Mesangial cell (primary cell): ENCODE results near the gene LALBA. TPM values are rescaled to one million over a fixed set of nuclear protein-coding genes. Genes with fewer than 3 reads are reported as not detected.

Experiments used
- total RNA-seq: library from RNA; depleted of rRNA; stranded (reverse); fragments of >200 nt; gene quantifications from 2 replicates; pipeline ENCODE4 v1.2.3, GENCODE V29; 2015

The LALBA gene
- not detected in 2 replicates for total RNA-seq

DNA sequence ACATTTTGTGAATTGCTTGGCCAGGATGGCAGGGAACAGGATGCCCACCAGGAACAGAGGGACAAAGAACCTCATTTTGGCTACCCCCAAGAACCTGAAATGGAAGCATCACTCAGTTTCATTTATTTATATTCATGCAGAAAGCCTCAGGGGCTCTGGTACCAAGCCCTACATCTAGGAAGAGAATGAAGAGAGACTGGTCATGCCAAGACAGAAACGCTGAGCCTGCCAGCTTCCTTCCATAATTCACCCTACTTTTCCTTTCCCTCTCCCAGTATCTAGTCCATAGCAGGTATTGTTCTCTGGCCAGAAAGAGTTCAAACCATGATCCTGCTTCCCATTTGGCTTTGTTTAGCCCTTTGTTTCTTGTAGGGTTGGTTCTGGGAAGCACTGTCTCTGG is at the start of gene LALBA:
Gene LALBA, minus strand, starts transcription at position 101 of the 400 bp plus-strand sequence. Its CDS starts 26 bp downstream, at position 75.

DNA sequence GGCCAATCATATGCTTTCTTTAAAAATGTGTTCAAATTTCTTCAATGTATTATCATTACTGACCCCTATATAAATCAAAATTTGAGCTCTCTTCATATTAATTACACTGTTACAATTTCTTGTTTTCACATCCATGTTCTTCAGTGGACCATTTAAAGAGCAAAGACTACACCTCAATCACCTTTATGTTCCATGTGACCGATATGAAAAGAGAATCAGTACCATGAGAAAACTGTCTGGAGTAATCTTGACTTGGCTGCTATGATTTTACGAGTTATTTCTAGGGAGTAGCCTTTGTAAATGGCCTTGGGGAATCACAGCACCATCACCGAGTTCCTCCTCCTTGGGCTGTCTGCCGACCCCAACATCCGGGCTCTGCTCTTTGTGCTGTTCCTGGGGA is 44.5 kb downstream of the LALBA start, which contains the start of gene OR8S1:
Gene OR8S1, plus strand, starts transcription at position 301 of the 400 bp plus-strand sequence. Its CDS starts 0 bp downstream, at position 301.

Other genes with a start within 250 kb of the LALBA start
- gene ZNF641, start 219.1 kb downstream of the LALBA start, total RNA-seq = 4.9 and 10.0 TPM in 2 replicates
- not detected in 2 replicates for gene ANP32D, start 97.5 kb downstream of the LALBA start, total RNA-seq
- not detected in 2 replicates for gene C12orf54, start 87.5 kb downstream of the LALBA start, total RNA-seq
- gene OR8S1, start 44.4 kb downstream of the LALBA start, total RNA-seq = not detected in 2 replicates
- gene KANSL2, start 112.2 kb upstream of the LALBA start, total RNA-seq = 32.3 and 42.8 TPM in 2 replicates
- gene CCNT1, start 146.7 kb upstream of the LALBA start, total RNA-seq = 12.1 and 17.5 TPM in 2 replicates
- 20.4 and 44.7 TPM in 2 replicates for gene ADCY6, start 219.0 kb upstream of the LALBA start, total RNA-seq
- gene CACNB3, start 248.4 kb upstream of the LALBA start, total RNA-seq = 18.1 and 33.2 TPM in 2 replicates